ENCODE measurements around the gene CD8B2.
"Not testable (repeated sequence)": the region's sequence is repeated elsewhere in the genome, so short reads cannot be mapped to it uniquely, and the experiment has no call there.

CD8B2 gene

DNA sequence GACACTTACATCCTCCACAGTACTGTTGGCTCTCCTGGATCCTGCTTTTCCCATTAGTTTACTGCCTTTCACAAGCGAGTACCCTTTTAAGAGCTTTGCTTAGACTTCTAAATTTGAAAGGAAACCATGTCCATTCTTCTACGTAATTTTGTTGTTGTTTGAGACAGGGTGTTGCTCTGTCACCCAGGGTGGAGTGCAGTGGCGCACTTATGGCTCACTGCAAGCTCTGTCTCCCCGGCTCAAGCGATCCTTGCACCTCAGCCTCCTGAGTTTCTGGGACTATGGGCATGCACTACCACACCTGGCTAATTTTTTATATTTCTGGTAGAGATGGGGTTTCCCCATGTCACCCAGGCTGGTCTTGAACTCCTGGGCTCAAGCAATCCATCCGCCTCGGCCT lies 24.8 kb downstream of the CD8B2 start:
- DNase-seq (ENCODE audit: low read depth), result not testable (repeated sequence)

DNA sequence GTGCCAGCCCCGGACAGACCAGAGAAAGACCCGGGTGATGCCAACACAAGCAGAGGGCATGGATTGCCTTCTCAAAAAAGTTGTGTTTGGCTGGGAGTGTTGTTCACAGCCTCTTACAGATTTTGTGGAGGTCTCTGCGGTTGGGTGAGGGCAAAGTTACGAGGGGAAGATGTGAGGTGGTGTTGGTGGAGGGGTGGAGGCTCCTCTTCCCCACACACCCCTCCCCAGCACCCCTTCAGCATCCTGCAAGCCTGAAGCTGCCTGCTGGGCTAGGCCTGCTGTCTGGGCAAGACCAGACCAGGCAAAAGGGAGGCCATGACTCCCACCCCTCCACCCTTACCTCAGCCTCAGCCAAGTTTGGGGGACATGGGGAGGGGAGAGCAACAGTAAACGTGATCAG lies 26.2 kb downstream of the CD8B2 start:
- DNase-seq (ENCODE audit: low read depth), result not testable (repeated sequence)

DNA sequence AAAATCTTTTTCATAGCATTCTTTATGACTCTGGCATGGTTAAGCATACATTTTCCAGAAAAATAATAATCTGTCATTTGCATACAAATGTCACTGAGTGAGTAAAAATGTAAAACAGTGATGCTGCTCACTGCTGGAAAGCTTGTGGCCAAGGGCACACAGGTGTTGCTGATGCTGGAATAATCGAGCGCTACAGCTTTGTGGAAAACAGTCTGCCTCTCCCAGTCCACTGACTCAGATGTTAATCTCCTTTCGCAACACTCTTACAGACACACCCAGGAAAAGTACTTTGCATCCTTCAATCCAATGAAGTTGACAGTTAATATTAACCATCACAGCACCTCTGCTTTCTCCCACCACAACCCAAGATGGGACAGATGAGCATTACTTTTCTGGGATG lies 27.7 kb downstream of the CD8B2 start:
- not testable (repeated sequence) for DNase-seq (ENCODE audit: low read depth)

DNA sequence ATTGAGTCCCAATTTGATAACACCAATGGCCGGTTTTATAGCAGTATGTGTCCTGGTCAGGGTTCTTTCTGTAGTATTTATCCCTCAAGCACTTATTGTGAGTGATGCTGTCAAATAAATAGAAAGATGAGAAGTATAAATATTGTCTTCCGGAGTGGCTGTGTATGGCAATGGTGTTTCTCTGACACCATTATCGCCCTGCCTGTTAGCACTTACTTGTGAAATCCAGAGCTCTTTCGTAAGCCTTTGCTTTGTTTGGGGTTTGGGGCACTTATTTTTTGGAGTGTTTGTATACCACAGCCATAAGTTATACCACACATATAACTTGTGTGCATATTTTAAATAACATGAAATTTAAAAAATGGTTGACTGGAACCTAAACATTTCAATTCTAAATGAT lies 29.3 kb downstream of the CD8B2 start:
- DNase-seq (ENCODE audit: low read depth), result no peak

DNA sequence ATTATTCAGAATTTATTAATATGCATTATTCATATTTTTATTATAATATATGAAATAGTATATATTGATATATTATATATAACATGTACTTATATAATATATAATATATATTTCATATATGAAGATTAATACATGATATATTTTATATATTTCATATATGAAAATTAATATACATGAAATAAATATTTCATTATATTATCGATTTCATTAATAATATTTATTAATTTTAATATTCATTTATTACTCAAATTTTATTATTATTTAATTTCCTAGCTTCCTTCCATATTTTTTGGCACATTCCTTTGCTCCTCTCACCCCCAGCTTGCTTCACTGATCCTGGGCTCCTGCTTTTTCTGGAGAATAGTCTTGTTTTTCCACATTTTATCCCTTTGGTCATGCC lies 29.7 kb downstream of the CD8B2 start:
- no peak for DNase-seq (ENCODE audit: low read depth)

DNA sequence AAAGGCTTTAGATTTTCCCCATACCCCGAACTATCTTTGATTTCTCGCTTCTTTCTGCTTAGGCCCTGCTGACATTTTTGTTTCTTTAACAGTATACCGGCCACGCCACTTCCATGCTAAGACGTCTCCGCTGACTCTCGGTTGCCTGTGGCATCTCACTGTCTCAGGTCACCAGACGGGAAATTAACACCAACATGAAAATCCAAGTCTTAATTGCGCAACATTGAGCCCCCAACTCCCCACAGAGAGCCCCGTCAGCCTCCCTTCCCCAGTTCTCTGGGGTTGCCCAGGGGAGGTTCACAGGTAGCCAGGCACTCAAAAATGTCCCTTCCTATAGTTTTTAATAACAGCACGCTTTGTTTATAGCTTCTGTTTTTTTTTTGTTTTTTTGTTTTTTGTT lies 30.2 kb downstream of the CD8B2 start:
- no peak for DNase-seq (ENCODE audit: low read depth)

DNA sequence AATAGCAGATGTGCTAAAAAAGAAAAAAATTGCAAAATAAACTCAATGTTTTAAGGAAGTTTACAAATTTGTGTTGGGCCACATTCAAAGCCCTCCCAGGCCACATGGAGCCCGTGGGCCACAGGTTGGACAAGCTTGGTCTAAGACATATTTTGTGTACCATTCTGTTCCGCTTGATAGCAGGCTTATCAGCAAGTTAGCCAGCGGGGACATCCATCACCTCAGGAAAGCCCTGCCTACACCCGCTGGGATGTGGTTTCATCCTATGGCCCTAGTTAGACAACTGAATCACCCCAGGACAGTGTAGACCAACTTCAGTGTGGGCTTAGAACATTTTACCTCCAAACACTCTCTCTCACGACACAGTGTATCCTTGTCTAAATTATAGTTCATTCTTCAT lies 32.6 kb downstream of the CD8B2 start:
- DNase-seq (ENCODE audit: low read depth), result no peak

DNA sequence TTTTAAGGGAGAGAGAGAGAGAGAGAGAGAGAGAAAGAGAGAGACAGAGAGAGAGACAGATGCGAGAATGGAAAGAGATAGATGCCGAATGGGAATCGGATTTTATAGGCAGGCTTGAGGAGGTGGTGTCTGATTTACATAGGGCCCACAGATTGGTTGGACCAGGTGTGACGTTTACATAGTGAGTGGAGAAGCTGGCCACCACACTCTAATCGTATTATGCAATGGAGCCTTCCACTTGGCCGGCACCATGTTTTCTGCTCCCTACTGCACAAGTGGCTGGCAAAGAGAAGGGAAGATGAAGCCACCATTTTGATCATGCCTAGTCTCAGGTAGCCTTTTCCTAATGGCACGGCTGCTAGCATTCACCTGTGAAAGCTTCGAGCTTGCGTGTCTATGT lies 33.9 kb downstream of the CD8B2 start:
- no peak for DNase-seq (ENCODE audit: low read depth)

DNA sequence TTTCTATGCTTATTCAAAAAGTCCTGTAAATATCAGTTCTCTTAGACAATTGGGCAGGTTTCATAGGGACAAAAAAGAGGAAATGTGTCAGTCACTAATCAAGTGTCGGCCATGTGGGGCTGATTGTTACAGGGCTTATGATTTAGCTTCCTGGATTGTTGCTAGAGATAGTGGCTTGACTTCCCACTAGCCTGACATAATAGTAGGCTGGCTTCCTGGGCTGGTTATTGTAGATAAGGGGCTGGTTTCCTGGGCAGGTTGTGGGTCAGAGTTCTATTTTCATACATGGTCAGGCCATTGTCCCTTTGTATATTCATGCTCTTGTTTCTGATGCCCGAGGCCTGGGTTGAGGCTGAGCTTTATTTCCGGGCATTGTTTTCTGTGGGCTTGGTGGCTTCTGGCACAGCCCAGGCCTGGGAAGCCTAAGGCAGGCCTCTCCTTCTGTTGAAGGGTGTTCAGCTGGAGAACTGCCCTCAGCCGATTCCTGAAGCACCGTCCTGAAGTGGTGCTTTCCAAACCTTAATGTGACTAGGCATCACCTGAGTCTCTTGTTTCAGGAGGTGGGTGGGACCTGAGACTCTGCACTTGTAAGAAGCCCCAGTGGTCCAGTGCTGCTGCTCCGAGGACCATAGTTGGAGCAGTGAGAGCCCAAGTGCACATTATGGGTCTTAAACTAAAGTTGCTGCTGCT lies 37.0 kb downstream of the CD8B2 start:
- DNase-seq (ENCODE audit: low read depth), result no peak

DNA sequence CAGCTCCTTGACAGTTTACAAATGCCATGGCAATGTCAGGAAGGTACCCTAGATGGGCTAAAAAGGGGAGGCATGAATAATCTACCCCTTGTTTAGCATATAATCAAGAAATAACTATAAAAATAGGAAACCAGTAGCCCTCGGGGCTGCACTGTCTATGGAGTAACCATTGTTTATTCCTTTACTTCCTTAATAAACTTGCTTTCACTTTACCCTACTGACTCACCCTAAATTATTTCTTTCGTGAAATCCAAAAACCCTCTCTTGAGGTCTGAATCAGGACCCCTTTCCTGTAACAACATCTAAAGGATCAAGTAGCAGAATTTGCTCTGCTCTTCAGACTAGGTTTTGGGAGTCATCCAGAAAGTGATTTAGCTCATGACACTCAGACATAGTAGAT lies 43.7 kb downstream of the CD8B2 start:
- DNase-seq (ENCODE audit: low read depth), result no peak

DNA sequence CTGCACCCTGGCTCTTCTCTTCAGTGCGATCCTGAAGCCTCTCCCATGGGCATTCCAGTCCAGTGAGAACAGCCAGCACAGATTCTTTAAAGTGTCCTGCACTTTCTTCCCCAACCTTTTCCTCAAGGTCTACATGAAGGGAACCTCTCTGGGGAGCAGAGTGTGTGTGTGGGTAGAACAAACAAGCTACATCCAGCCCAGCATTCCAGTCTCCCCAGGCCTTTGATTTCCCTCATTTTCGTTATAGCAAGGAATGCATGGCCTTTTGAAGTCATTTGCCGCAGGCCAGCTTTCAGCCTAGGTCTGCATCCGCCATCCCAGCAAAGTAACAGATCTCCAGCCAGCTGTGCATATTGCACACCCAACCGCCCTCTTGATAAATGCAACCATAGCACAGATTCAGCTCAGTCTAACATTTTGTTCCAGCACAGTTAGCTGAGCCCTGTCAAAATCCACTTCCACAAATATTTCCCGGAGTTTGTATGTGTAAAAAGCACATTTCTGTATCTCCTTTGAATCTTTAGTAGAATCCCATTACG lies 44.6 kb downstream of the CD8B2 start:
- DNase-seq (ENCODE audit: low read depth), result no peak

DNA sequence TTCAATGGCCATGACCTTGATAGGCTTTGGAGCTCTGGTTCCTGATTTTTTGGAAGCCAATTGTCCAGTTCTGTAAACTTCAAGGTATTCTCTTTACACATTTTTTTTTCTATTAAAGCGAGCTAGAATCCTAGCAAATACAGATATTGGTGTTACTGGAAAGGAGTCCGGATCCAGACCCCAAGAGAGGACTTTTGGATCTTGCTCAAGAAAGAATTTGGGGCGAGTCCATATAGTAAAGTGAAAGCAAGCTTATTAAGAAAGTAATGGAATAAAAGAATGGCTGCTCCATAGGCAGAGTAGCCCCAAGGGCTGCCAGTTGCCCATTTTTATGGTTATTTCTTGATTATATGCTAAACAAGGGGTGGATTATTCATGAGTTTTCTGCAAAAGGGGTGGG lies 45.1 kb downstream of the CD8B2 start:
- no peak for DNase-seq (ENCODE audit: low read depth)

DNA sequence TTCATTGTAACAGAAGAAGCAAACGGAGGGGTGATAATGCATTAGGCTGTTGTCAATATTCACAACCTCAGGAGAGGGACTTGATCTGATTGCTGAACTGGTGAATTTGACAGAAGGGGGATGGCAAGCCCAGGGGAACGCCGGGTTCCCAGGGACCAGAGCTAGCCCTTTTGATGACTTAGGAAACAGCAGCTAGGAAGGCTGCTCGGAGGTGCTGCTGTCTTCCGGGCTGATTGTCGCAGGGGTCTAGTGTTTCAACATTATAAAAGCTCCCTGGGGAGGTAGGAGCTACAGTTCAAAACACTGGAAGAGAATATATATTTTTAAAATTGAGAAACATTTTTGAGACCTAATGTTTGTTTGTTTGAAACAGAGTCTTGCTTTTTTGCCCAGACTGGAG lies 47.3 kb downstream of the CD8B2 start:
- no peak for DNase-seq (ENCODE audit: low read depth)

DNA sequence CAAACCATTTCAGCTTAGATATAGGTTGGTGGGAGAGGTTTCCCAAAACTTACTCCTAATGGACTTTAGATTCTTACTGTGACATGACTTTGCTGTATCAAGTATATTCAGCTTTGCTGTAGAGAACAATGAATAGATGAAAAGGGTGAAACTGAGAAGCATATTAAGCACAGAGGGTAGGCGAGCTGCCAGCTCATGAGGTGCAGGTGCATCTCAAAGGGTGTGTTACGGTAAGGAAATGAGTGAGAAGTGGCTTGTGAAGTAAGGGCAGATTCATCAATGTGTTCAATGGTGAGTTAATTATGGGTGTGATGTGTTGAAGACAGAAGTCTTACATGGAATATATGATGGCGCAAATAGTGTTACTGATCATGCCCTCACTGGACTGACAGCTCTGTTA lies 49.3 kb downstream of the CD8B2 start:
- DNase-seq (ENCODE audit: low read depth), result no peak

DNA sequence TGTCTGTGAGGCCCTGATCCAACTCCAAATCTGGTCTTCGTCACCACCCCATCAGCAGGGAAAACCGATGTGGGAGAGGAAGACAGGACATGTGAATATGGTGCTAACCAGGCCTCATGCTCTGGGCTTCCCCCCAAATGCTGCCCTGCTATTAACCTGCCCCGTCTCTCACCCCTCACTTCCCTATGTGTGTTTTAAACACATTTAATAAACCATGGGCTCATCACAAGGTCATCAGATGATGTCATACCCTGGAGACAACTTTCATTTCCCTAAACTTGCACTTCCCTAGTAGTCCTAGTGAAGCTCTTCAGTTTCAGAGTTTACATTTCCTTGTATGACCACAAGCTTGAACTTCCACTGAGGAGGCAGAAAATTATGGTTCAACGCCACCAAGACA lies 49.9 kb downstream of the CD8B2 start:
- DNase-seq (ENCODE audit: low read depth), result no peak

DNA sequence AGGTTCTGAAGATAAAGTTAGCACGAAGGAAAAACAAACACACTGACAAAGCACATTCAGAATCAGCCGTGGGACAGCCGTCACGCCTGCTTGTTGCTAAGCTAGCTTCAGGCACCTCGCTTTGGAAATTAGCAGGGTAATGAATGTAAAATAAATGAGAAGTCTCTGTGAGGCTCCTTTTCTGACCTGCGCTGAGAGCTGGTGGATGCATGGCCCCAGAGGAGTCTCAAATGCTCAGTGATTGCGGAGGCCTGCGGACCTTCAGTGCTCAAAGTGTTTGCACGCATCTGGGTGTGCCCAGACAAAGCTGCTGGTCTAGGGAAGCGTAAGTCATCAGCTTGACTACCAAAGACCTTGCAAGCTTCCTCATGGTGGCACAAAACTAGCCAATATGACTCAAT lies 50.6 kb downstream of the CD8B2 start:
- no peak for DNase-seq (ENCODE audit: low read depth)

DNA sequence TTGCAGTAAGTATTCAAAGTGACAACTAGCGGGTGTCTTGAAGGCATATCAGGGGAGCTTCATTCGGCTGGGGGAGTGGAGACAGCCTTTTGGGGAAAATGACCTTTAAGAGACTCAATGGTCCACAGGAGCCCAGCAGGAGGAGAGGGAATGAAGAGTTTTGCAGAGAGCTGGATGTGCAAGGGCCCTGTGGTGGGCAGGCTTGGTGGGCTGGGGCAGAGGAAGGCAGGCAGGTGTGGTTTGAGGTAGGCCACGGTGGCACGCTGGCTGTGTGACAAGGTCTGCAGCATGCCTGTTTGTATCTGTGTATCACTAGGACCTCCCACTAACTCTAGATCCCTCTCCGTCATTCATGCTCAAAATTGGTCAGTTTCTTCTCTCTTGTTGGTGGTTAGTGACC lies 53.7 kb downstream of the CD8B2 start:
- no peak for DNase-seq (ENCODE audit: low read depth)

DNA sequence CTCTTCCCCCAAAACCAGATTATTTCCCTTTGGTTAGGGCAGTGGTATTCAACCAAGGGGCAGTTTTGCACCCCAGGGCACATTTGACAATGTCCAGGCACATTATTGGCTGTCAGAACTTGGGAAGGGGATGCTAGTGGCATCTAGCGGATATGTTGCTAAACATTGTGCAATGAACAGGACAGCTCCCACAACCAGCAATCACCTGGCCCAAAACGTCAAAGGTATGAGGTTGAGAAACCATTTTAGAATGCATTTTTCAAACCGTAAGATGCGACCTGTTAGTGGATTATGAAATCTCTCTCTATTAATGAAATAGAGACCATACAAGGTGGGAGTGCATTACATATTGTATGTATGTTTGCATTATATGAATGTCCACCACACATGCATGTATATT lies 54.2 kb downstream of the CD8B2 start:
- DNase-seq (ENCODE audit: low read depth), result no peak

DNA sequence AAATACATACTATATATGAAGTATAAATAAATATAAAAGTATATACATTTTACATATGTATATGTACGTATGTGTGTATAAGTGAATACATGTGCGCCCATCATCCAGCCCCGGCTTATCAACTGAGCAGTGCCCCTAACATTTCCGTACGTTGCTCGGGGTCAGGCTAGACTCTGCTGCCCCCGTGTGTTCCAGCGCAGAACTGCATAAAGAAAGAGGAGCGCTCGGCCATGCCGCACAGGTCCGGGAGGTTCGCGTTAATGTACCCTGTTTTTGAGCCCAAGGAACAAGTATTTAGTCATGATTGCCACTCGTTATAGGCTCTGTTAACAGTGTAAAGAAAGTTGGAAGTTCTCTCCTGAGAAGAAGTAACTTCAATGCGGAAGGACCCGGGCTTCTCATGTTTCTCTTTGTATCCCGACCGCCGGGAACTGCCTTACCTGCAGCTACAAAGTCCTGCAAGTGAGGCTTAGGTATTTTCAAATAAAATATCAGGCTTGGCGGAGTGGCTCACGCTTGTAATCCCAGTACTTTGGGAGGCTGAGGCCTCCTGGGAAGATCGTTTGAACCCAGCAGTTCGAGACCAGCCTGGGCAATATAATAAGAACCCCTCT lies 55.7 kb downstream of the CD8B2 start:
- peak; percentile 64 for DNase-seq (ENCODE audit: low read depth)

DNA sequence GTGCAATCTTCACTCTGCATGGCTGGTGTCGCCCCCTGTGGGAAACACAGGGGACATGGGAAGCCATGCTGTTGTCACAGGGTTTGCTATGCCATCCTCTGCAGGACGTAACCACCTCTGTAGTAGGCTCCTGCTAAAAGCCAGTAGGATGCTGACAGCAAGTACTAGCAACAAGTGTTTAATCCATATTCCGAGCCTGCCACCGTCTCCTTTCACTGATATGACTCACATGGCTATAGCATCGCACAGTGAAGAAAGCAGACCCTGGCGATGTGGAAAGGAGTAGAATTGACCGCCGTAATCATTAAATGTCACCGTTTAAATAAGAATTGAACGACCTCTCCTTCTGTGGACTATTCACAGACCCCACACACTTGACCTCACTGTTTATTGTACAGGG lies 57.8 kb downstream of the CD8B2 start:
- no peak for DNase-seq (ENCODE audit: low read depth)

DNA sequence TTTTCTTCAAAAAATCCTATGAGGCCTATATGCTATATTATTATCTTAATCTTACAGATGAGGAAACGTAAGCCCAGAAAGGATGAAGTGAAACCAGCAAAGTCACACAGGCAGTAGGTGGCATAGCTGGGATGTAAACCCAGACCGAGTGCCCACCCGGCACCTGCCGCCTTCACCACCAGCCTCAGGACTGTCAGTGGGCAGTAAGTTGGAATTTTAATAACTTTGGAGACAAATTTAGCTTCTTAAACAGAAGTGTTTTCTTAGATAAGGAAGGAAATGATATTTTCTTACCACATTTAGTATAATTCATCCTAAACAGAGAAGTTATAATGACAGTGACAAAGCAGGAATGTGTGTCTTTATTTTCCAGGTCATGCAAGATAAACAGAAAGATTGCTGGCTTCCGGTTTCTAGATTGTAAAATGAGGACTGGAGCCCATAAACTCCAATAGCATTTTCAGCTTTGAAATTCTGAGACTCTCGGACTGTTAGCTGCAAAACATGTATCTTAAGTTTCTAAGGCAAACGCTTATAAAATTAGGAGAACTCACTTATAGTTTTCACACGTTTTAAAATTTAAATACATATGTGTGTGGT lies 59.3 kb downstream of the CD8B2 start:
- DNase-seq (ENCODE audit: low read depth), result no peak

DNA sequence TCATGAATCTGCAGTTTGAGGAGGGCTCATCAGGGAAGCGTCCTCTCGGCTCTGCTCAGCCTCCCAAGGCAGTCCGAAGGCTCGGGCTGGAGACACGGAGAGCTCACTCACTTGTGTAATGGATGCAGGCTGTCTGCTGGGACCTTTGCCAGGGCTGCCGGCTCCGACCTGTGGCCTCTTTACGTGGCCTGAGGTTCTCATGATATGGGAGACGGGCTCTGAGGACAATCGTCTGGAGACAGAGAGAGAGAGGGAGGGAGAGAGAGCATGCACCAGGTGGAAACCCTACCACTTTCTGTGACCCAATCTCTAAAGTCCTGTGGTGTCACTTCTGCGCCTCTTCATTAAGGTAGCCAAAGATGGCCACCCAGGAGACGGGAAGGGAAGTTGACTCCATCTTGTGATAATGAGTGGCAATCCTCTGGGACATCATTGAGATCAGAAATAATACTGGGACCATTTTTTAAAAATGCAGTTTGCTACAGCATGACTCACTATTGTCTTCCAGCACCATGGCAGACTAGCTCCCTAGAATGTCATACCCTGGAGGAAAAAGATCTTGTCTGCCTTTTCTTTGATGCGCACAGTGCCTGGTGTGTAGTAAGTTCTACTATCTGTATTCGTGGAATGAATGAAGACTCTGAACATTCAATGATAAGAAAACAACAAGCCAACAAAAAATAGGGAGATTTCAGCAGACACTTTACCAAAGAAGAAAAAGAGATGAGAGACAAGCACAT lies 60.2 kb downstream of the CD8B2 start:
- no peak for DNase-seq (ENCODE audit: low read depth)

Measured in activated gamma-delta T cell treated with anti-CD3 and anti-CD28 coated beads, Interleukin-2, amount 50 U/mL, for 16 hours (primary cell).